Measurements from ENCODE around the gene RNU6-1.

The RNU6-1 gene

GRCh38 chr15:67870868-67871408 is 31.1 kb upstream of the RNU6-1 start:
- DNase-seq (ENCODE audit: low spot score) = no peak
- TF ChIP-seq CTCF (IDR thresholded peaks at IDR 0.05; ENCODE audit: borderline replicate concordance, control extremely low read depth, extremely low read depth, insufficient read depth, missing control alignments) = no peak
- in situ Hi-C loops (cut with MboI; ENCODE audit: low sequenced_read_pairs, unreplicated experiment) = loop anchor here (25.0 kb wide), 2 partner anchors 191 to 291 kb away; partner anchors contain the start of gene PIAS1

- no peak for TF ChIP-seq CTCF (IDR thresholded peaks at IDR 0.05; ENCODE audit: borderline replicate concordance, control extremely low read depth, extremely low read depth, insufficient read depth, missing control alignments)
- in situ Hi-C loops (cut with MboI; ENCODE audit: low sequenced_read_pairs, unreplicated experiment) = loop anchor here (25.0 kb wide), 2 partner anchors 193 to 293 kb away; partner anchors contain the start of gene PIAS1
- DNase-seq (ENCODE audit: low spot score) = no peak
Observed at GRCh38 chr15:67869701-67870100, 29.9 kb upstream of the RNU6-1 start.

- in situ Hi-C loops (cut with MboI; ENCODE audit: low sequenced_read_pairs, unreplicated experiment) = loop anchor here (25.0 kb wide), 2 partner anchors 197 to 297 kb away; partner anchors contain the start of gene PIAS1
- no peak for TF ChIP-seq CTCF (IDR thresholded peaks at IDR 0.05; ENCODE audit: borderline replicate concordance, control extremely low read depth, extremely low read depth, insufficient read depth, missing control alignments)
- DNase-seq (ENCODE audit: low spot score) = no peak
Observed at GRCh38 chr15:67865766-67866165, 25.9 kb upstream of the RNU6-1 start.

- DNase-seq (ENCODE audit: low spot score) = no peak
- TF ChIP-seq CTCF (IDR thresholded peaks at IDR 0.05; ENCODE audit: borderline replicate concordance, control extremely low read depth, extremely low read depth, insufficient read depth, missing control alignments) = no peak
- in situ Hi-C loops (cut with MboI; ENCODE audit: low sequenced_read_pairs, unreplicated experiment) = loop anchor here (25.0 kb wide), 2 partner anchors 197 to 297 kb away; partner anchors contain the start of gene PIAS1
Observed at GRCh38 chr15:67865331-67865730, 25.5 kb upstream of the RNU6-1 start.

- TF ChIP-seq CTCF (IDR thresholded peaks at IDR 0.05; ENCODE audit: borderline replicate concordance, control extremely low read depth, extremely low read depth, insufficient read depth, missing control alignments) = peak; percentile 83
- DNase-seq (ENCODE audit: low spot score) = peak; percentile 88
- in situ Hi-C loops (cut with MboI; ENCODE audit: low sequenced_read_pairs, unreplicated experiment) = loop anchor here (25.0 kb wide), 2 partner anchors 199 to 299 kb away; partner anchors contain the start of gene PIAS1
Observed at GRCh38 chr15:67863442-67863987, 23.7 kb upstream of the RNU6-1 start.

GRCh38 chr15:67862750-67863441 is 23.1 kb upstream of the RNU6-1 start:
- peak; percentile 52 for DNase-seq (ENCODE audit: low spot score)
- TF ChIP-seq CTCF (IDR thresholded peaks at IDR 0.05; ENCODE audit: borderline replicate concordance, control extremely low read depth, extremely low read depth, insufficient read depth, missing control alignments) = no peak
- in situ Hi-C loops (cut with MboI; ENCODE audit: low sequenced_read_pairs, unreplicated experiment) = loop anchor here (25.0 kb wide), 2 partner anchors 199 to 299 kb away; partner anchors contain the start of gene PIAS1

Measured in GM13976 (cell line).